HFFc6 (cell line): ENCODE measurements around the gene PCDH15. TPM values are rescaled to one million over a fixed set of nuclear protein-coding genes. Genes with fewer than 3 reads are reported as not detected.

Experiments used
- DNase-seq: peaks from one replicate; pipeline ENCODE4 v3.0.0-alpha.2; 2018
- H3K27ac Mint-ChIP-seq: 2 replicates; pipeline ENCODE4 v1.8.0; 2020; ENCODE audit warnings: mild to moderate bottlenecking, mixed read lengths
- H3K27me3 Mint-ChIP-seq: 2 replicates; pipeline ENCODE4 v1.8.0; 2021; ENCODE audit warnings: mild to moderate bottlenecking, moderate library complexity, mixed read lengths; ENCODE audit not compliant: insufficient read depth
- H3K36me3 Mint-ChIP-seq: 2 replicates; pipeline ENCODE4 v1.8.0; 2021; ENCODE audit warnings: low read depth, mixed read lengths
- H3K4me1 Mint-ChIP-seq: 2 replicates; pipeline ENCODE4 v1.8.0; 2020; ENCODE audit warnings: low read depth, mixed read lengths
- H3K4me3 Mint-ChIP-seq: 2 replicates; pipeline ENCODE4 v1.8.0; 2020; ENCODE audit warnings: mild to moderate bottlenecking, moderate library complexity, mixed read lengths
- H3K9me3 Mint-ChIP-seq: 2 replicates; pipeline ENCODE4 v1.8.0; 2020; ENCODE audit warnings: mild to moderate bottlenecking, mixed read lengths
- CTCF ChIP-seq: fragments of 200-600 bp; sonication (generic); IDR thresholded peaks from 2 replicates; pipeline ENCODE4 v1.5.0; 2021; ENCODE audit warnings: antibody characterized with exemption, mild to moderate bottlenecking
- total RNA-seq, 6 experiments: library from RNA; stranded (reverse); fragmentation: NEBNext Ultra II Directional; extraction: Animal tissue kit (Norgen Biotek cat#: 25700); gene quantifications; 2 replicates in 1 of 6; 3 replicates in 5 of 6; pipeline ENCODE4 v1.2.3, GENCODE V29; 2021

PCDH15 gene
- total RNA-seq, 6 experiments from 2014 or later = not detected

- no peak overlapping the region for H3K27ac Mint-ChIP-seq
- no peaks in the 10 kb centered on the region for H3K4me1 Mint-ChIP-seq
- no peak for DNase-seq
- H3K4me3 Mint-ChIP-seq = no peak overlapping the region
- H3K9me3 Mint-ChIP-seq = peaks cover 15% of the 10 kb centered on the region; the same call in 1 of the 2 replicates
- no peaks in the 10 kb centered on the region for H3K27me3 Mint-ChIP-seq
- H3K36me3 Mint-ChIP-seq = no peaks in the 10 kb centered on the region
- TF ChIP-seq CTCF = no peak
These were observed 4.2 kb downstream of the PCDH15 start for GRCh38 chr10:54796881-54797280.

DNA sequence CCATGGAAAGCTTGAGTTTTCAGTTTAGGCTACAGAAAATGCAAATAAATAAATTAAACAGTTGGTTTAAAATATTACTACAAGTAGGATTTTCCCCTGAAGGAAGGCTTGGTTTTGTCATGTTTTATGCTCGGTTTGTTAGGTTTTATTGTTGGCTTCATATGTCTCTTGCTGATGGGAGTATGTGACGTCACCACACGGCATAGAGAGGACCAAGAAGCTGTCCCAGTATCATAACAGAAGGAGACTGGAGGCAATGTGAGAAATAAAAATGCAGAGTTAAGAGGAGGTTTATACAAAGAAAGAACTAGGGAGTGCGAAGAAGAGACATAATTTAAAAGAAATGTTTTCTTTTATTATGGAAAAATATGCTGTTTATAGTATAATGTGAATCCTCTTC is 24.4 kb downstream of the PCDH15 start:
- Mint-ChIP-seq H3K27me3 (no peaks in the 10 kb centered on the region), H3K27ac (no peak overlapping the region), H3K4me3 (no peak overlapping the region), H3K4me1 (no peaks in the 10 kb centered on the region), H3K36me3 (no peaks in the 10 kb centered on the region; the same call in 1 of the 2 replicates), H3K9me3 (peaks cover 20% of the 10 kb centered on the region)
- no peak for TF ChIP-seq CTCF
- no peak for DNase-seq

DNA sequence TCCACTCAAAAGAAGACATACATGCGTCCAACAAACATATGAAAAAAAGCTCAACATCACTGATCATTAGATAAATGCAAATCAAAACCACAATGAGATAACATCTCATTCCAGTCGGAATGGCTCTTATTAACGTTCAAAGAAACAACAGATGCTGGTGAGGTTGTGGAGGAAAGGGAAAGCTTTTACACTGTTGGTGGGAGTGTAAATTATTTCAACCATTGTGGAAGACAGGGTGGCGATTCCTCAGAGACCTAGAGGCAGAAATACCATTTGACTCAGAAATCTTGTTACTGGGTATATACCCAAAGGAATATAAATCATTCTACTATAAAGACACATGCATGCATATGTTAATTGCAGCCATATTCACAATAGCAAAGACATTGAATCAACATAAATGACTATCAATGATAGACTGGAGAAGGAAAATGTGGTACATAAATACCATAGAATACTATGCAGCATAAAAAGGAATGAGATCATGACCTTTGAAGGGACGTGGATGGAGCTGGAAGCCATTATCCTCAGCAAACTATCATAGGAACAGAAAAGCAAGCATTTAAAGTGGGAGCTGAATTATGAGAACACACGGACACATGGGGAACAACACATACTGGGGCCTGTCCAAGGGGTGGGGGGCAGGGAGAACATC is 28.4 kb downstream of the PCDH15 start:
- H3K4me1 Mint-ChIP-seq = no peaks in the 10 kb centered on the region
- no peak overlapping the region for H3K4me3 Mint-ChIP-seq
- no peak overlapping the region for H3K27ac Mint-ChIP-seq
- H3K27me3 Mint-ChIP-seq = no peaks in the 10 kb centered on the region
- no peak for TF ChIP-seq CTCF
- peaks cover 36% of the 10 kb centered on the region for H3K9me3 Mint-ChIP-seq
- no peaks in the 10 kb centered on the region; the same call in 1 of the 2 replicates for H3K36me3 Mint-ChIP-seq
- DNase-seq = no peak

GRCh38 chr10:54769051-54769450 is 32.0 kb downstream of the PCDH15 start:
- no peak for TF ChIP-seq CTCF
- Mint-ChIP-seq H3K27ac (no peak overlapping the region), H3K27me3 (no peaks in the 10 kb centered on the region), H3K4me1 (no peaks in the 10 kb centered on the region), H3K9me3 (peaks cover 28% of the 10 kb centered on the region), H3K4me3 (no peak overlapping the region), H3K36me3 (no peaks in the 10 kb centered on the region)
- DNase-seq = no peak

DNA sequence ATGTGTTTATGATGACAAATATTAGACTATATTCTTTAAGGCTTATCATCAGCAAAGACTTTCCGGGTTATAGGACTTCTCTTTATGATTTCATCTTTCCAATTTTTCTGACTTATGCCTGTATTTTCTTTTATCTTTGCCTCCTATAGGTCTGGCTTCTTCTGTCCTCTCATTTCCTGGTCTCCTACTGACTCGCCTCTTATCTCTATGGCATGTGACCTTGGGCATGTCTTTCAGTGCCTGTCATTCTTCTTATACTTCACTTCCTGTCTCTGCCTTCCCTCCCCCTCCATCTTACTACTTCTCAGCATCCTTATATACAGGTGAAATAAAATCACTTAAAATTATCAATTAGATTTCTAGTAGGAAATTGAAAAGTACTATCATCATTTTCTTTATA is 42.2 kb downstream of the PCDH15 start:
- Mint-ChIP-seq H3K27me3 (no peaks in the 10 kb centered on the region), H3K9me3 (peaks cover 14% of the 10 kb centered on the region), H3K4me3 (no peak overlapping the region), H3K27ac (no peak overlapping the region), H3K36me3 (no peaks in the 10 kb centered on the region), H3K4me1 (no peaks in the 10 kb centered on the region)
- TF ChIP-seq CTCF = no peak
- no peak for DNase-seq

- Mint-ChIP-seq H3K27me3 (no peaks in the 10 kb centered on the region), H3K9me3 (peaks cover 24% of the 10 kb centered on the region), H3K36me3 (no peaks in the 10 kb centered on the region), H3K4me1 (no peaks in the 10 kb centered on the region), H3K4me3 (no peak overlapping the region), H3K27ac (no peak overlapping the region)
- DNase-seq = no peak
- TF ChIP-seq CTCF = no peak
These were observed 51.4 kb downstream of the PCDH15 start for GRCh38 chr10:54749623-54750022.
